HG03064 (cell line): ENCODE results near the gene ZNF536.
"Not testable (repeated sequence)": the region's sequence is repeated elsewhere in the genome, so short reads cannot be mapped to it uniquely, and the experiment has no call there.

Experiments used
- ATAC-seq: cut with Tn5 transposase; IDR thresholded peaks from one replicate; pipeline ENCODE4 v1.9.1; 2021; ENCODE audit warnings: low read depth; ENCODE audit not compliant: unreplicated experiment

The ZNF536 gene

GRCh38 chr19:30386551-30387143, 14.5 kb downstream of the ZNF536 start:
- no peak for ATAC-seq

DNA sequence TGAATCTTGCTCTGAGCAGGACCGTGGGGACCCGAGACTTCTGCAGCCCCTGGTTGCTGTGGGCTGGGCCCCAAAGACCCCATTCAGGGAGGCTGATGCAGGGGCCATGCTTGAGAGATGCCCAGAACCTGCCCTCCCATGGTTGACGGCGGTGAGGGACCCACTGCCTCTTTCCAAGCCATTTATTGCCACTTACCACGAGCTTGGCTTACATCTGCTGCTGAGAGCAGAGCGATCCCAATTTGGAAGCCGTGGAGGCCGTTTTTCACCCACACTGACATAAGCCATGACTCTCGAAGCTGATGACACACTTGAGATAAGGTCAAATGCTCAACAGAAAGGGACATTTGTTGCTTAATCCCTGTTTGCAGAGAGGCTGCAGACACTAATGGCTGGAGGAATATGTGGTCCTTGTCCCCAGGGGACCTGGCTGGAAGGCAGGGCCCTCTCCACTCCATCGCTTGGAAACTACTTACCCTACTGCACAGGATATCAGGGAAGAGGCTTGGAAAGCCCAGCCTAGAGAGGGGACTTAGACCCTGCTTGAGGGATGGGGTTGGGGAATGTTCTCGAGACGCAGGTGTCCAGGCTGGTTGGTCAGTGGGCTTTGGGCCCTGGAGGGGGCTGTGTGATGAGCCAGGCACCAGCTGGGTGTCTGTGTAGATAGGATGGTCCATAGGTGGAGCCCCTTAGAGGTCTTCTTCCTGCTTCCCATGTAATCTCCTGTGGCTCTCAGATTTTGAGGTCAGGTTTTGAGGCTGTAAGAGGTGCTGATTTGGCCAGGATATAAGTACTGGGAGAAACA, 15.3 kb downstream of the ZNF536 start:
- no peak for ATAC-seq

- ATAC-seq: no peak
Measured at GRCh38 chr19:30388327-30388726, 16.1 kb downstream of the ZNF536 start.

- no peak for ATAC-seq
Measured at GRCh38 chr19:30388819-30389218, 16.6 kb downstream of the ZNF536 start.

DNA sequence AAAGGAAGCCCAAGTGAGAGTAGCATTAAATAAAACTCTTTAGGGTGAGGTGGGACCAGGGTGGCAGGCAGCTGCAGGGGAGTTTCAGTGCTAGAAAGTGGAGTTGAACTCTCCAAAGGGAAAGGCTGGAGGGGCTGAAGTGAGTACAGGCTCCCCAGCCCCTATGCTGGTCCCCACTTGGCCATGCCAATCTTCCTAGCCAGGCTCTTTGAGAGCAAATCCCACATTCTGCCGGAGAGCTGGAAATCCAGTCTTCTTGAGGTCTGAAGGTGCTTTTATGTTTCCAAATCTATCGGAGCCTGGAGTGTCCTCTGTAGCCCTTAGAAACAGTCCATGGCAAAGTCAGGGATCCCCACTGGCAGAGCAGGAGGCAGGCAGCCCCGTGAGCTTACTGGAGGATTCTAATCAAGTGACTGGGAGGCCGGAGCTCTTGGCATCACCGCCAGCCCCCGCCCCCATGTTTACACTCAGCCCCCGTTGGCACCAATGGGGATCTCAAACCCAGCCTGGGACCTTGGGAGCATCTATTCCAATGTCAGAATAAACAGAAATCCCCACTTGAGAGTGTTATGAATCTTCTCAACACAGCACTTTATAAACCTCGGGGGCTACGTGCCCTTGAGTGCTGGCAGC, 18.3 kb downstream of the ZNF536 start:
- ATAC-seq: no peak

GRCh38 chr19:30391052-30391451, 18.9 kb downstream of the ZNF536 start:
- ATAC-seq: no peak

GRCh38 chr19:30391554-30392551, 19.7 kb downstream of the ZNF536 start:
- ATAC-seq: no peak

DNA sequence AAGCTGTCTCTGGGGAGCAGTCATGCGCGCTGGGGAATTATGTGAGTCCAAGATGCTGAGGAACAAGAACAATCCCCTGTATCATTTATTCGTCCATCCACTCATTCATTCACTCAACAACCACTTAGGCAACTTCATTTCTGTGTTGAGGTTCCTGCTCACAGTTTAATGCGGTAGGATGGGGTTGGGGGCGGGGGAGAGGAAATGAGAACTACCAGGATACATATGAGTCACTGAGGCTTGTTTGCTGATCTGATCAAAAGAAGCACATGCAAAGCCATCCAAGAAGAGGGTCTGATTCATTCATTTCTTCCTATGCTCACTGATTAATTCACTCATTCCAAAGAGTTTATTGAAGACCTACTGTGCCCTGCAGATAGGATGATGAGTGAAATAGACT, 20.9 kb downstream of the ZNF536 start:
- ATAC-seq: no peak

- ATAC-seq: no peak
Measured at GRCh38 chr19:30393729-30394480, 21.7 kb downstream of the ZNF536 start.

GRCh38 chr19:30394481-30395151, 22.4 kb downstream of the ZNF536 start:
- no peak for ATAC-seq

GRCh38 chr19:30395283-30395682, 23.1 kb downstream of the ZNF536 start:
- no peak for ATAC-seq

- ATAC-seq: not testable (repeated sequence)
Measured at GRCh38 chr19:30398539-30398938, 26.4 kb downstream of the ZNF536 start.

- no peak for ATAC-seq
Measured at GRCh38 chr19:30401956-30402355, 29.8 kb downstream of the ZNF536 start.

DNA sequence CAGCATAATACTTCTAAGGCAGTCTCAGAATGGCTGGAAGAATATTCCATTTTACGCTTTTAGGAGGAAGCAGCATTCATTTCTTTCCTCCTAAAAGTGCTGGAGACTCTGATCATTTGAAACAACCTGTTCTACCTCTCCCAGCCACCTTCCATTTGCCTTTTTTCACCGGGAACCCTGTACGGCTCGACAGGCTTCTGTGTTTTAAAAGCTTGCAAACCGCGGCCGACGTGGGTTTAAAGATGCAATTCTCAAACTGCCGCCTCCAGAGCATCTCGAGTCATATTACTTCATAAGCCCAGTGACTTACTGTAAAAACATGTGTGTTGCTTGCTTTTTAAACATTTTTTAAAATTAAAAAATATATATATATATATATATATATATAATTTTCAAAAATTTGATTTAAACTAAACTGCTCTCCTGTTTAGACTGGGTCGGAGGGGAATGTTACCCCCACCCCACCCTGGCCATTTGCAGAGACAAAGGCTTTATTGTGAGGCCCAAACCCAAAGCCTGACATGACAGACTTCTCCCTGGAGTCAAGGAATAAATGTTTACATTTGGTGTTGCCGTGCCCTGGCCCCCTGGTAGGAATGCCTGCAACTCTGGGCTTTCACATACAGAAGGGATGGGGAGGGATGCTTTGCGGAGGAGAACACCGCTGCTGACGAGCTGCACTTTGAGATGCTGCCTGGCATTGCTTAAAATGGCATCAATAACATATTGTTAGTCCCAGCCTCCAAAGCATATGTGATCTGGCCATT, 30.4 kb downstream of the ZNF536 start:
- no peak for ATAC-seq

GRCh38 chr19:30403203-30403985, 31.2 kb downstream of the ZNF536 start:
- no peak for ATAC-seq

- ATAC-seq: no peak
Measured at GRCh38 chr19:30406220-30407067, 34.3 kb downstream of the ZNF536 start.
